Measurements from ENCODE around the gene TC2N. TPM values are rescaled to one million over a fixed set of nuclear protein-coding genes. Genes with fewer than 3 reads are reported as not detected.

The TC2N gene
- total RNA-seq, 1 experiment from 2014 or later: 16.4 TPM

DNA sequence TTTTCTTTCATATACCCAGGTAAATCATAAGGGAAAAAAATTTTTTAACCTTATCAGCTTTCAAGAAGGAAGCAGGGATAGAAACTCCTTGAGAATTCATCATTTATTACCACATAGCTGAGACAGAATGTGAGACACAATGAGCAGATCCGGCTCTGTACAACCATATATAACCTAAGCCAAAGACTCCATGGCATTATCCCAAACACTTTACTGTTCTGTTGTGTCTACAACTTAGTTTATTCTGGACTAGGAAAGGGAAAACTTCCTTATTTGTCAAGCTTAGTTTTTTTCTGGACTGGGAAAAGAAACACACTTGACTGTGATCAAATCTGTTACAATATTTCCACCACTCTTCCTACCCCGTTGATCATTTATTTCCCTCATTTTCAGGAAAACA, 97.2 kb downstream of the TC2N start:
- Histone ChIP-seq H3K27me3 (ENCODE audit: insufficient read depth, low read length) (no peaks in the 10 kb centered on the region), H2AK5ac (ENCODE audit: insufficient read length, low read length) (no peak overlapping the region), H3K23ac (ENCODE audit: insufficient read length, low read depth, low read length) (no peak overlapping the region), H3K23me2 (ENCODE audit: insufficient read length, low read depth, low read length, poor library complexity, severe bottlenecking) (no peaks in the 10 kb centered on the region), H2BK120ac (ENCODE audit: low read depth, low read length, poor library complexity, severe bottlenecking) (no peak overlapping the region), H3K9ac (ENCODE audit: extremely low read depth, insufficient read length, low read length) (no peak overlapping the region), H2BK12ac (ENCODE audit: insufficient read length, low read depth, low read length) (no peak overlapping the region), H4K20me1 (ENCODE audit: control insufficient read depth, insufficient read depth, insufficient read length) (no peaks in the 10 kb centered on the region), H2AFZ (ENCODE audit: low read length) (no peak overlapping the region), H4K8ac (replicated peaks; ENCODE audit: insufficient read length, low read depth, low read length) (no peak overlapping the region), H3K4ac (ENCODE audit: low read depth, low read length) (no peak overlapping the region), H3K79me1 (ENCODE audit: insufficient read depth, low read depth, low read length, poor library complexity, severe bottlenecking) (no peaks in the 10 kb centered on the region), H3K18ac (ENCODE audit: insufficient read length, low read depth, low read length) (no peak overlapping the region), H3K14ac (ENCODE audit: insufficient read depth, low read length) (no peak overlapping the region), H2BK15ac (ENCODE audit: low read depth, low read length) (no peak overlapping the region), H2BK20ac (ENCODE audit: low read depth, low read length, poor library complexity, severe bottlenecking) (no peak overlapping the region), H3K4me2 (ENCODE audit: insufficient read depth, insufficient read length, low read length) (no peak overlapping the region), H4K91ac (ENCODE audit: insufficient read length, low read depth, low read length) (no peak overlapping the region), H4K5ac (ENCODE audit: insufficient read length, low read depth, low read length) (no peak overlapping the region), H2BK5ac (ENCODE audit: insufficient read length, low read length) (no peak overlapping the region), H3K9me3 (ENCODE audit: control insufficient read depth, low read depth, low read length) (no peaks in the 10 kb centered on the region), H3K79me2 (ENCODE audit: insufficient read depth, low read length) (no peaks in the 10 kb centered on the region), H3K4me1 (ENCODE audit: insufficient read depth, low read length) (no peaks in the 10 kb centered on the region), H3K56ac (ENCODE audit: insufficient read length, low read depth, low read length) (no peak overlapping the region), H3K27ac (ENCODE audit: insufficient read length, low read depth, low read length) (no peak overlapping the region), H3T11ph (ENCODE audit: low read length) (no peak overlapping the region)
- Mint-ChIP-seq H3K27me3 (ENCODE audit: low read depth) (no peaks in the 10 kb centered on the region), H3K36me3 (ENCODE audit: insufficient read depth in 1 of 3, low read depth in 3 of 3) (no peaks in the 10 kb centered on the region), H3K27ac (no peak overlapping the region), H3K9me3 (no peaks in the 10 kb centered on the region), H3K4me1 (peaks cover 0 to 3% of the 10 kb centered on the region in 2 experiments; a peak in 2 of 4 replicates), H3K4me3 (no peak overlapping the region)
- no peak for DNase-seq
- no peak for TF ChIP-seq CTCF (conservative IDR thresholded peaks at IDR 0.05)
- no CpG with 5 or more reads among the region's 2 CpGs for whole genome bisulfite sequencing (ENCODE audit: extremely low coverage, insufficient read length, low lambda C conversion rate)
